HFFc6 (cell line): ENCODE results near the gene ELSPBP1. TPM values are rescaled to one million over a fixed set of nuclear protein-coding genes. Genes with fewer than 3 reads are reported as not detected.

ENCODE experiments used
- DNase-seq: peaks from one replicate; pipeline ENCODE4 v3.0.0-alpha.2; 2018
- H3K27ac Mint-ChIP-seq: 2 replicates; pipeline ENCODE4 v1.8.0; 2020; ENCODE audit warnings: mild to moderate bottlenecking, mixed read lengths
- H3K27me3 Mint-ChIP-seq: 2 replicates; pipeline ENCODE4 v1.8.0; 2021; ENCODE audit warnings: mild to moderate bottlenecking, moderate library complexity, mixed read lengths; ENCODE audit not compliant: insufficient read depth
- H3K36me3 Mint-ChIP-seq: 2 replicates; pipeline ENCODE4 v1.8.0; 2021; ENCODE audit warnings: low read depth, mixed read lengths
- H3K4me1 Mint-ChIP-seq: 2 replicates; pipeline ENCODE4 v1.8.0; 2020; ENCODE audit warnings: low read depth, mixed read lengths
- H3K4me3 Mint-ChIP-seq: 2 replicates; pipeline ENCODE4 v1.8.0; 2020; ENCODE audit warnings: mild to moderate bottlenecking, moderate library complexity, mixed read lengths
- H3K9me3 Mint-ChIP-seq: 2 replicates; pipeline ENCODE4 v1.8.0; 2020; ENCODE audit warnings: mild to moderate bottlenecking, mixed read lengths
- total RNA-seq, 6 experiments: library from RNA; stranded (reverse); fragmentation: NEBNext Ultra II Directional; extraction: Animal tissue kit (Norgen Biotek cat#: 25700); gene quantifications; 2 replicates in 1 of 6; 3 replicates in 5 of 6; pipeline ENCODE4 v1.2.3, GENCODE V29; 2021
- TF ChIP-seq, protein P1 (sequence below): fragments of 200-600 bp; sonication (generic); IDR thresholded peaks from 2 replicates; pipeline ENCODE4 v1.5.0; 2021; ENCODE audit warnings: antibody characterized with exemption, mild to moderate bottlenecking

The ELSPBP1 gene
- total RNA-seq, 6 experiments from 2014 or later, result not detected

DNA sequence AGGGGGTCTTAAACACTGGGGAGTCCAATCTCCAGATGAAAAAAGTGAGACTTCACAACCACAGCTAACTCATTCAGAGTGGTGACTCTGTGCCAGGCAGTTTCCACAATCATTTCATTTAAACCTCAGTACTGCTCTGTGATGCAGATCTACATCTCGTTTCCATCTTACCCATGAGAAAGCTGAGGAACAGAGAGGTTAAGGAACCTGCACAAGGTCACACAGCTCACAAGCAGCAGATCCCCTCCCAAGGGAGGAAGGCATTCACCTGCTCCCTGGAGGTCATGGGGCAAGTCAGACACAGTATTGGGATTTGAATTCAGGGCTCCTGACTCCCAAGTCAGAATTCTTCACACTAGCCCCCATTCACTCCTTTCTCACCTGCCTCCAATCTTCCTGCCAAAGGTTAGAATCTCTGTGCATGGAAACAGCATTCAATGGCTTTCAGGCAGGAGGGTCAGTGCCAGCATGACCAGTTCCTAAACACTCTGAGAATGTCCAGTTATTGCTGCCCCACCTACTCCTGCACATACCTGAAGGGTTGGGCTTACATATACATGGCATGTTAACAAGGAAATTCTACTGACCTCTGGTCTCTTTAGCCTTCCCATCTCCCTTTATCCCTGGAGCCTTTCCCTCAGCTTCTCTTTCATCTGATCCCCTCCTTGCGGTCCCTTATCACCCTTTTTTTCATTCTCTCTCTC lies 47.6 kb downstream of the ELSPBP1 start:
- H3K36me3 Mint-ChIP-seq, result no peaks in the 10 kb centered on the region
- no peak for DNase-seq

GRCh38 chr19:48043675-48044258 lies 49.3 kb downstream of the ELSPBP1 start, which contains the start of gene CABP5:
TSS of gene CABP5 (minus strand) at chr19:48044079. CDS start at chr19:48043922, 157 bp downstream.
- Mint-ChIP-seq H3K36me3 (no peaks in the 10 kb centered on the region), H3K4me3 (no peak within 1 kb of the TSS), H3K4me1 (peaks cover 8% of the 10 kb centered on the region), H3K9me3 (peaks cover 4% of the 10 kb centered on the region; the same call in 1 of the 2 replicates), H3K27ac (no peak within 1 kb of the TSS), H3K27me3 (peaks cover 36% of the 10 kb centered on the region)
- TF ChIP-seq, protein P1, sequence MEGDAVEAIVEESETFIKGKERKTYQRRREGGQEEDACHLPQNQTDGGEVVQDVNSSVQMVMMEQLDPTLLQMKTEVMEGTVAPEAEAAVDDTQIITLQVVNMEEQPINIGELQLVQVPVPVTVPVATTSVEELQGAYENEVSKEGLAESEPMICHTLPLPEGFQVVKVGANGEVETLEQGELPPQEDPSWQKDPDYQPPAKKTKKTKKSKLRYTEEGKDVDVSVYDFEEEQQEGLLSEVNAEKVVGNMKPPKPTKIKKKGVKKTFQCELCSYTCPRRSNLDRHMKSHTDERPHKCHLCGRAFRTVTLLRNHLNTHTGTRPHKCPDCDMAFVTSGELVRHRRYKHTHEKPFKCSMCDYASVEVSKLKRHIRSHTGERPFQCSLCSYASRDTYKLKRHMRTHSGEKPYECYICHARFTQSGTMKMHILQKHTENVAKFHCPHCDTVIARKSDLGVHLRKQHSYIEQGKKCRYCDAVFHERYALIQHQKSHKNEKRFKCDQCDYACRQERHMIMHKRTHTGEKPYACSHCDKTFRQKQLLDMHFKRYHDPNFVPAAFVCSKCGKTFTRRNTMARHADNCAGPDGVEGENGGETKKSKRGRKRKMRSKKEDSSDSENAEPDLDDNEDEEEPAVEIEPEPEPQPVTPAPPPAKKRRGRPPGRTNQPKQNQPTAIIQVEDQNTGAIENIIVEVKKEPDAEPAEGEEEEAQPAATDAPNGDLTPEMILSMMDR, result no peak
- DNase-seq, result no peak

More for the DNA sequence above, 47.6 kb downstream of the ELSPBP1 start:
- Mint-ChIP-seq H3K27me3 (peaks cover 26% of the 10 kb centered on the region), H3K9me3 (peaks cover 4% of the 10 kb centered on the region; the same call in 1 of the 2 replicates), H3K27ac (no peak overlapping the region), H3K4me3 (no peak overlapping the region), H3K4me1 (peaks cover 8% of the 10 kb centered on the region)
- TF ChIP-seq, protein P1, result no peak

DNA sequence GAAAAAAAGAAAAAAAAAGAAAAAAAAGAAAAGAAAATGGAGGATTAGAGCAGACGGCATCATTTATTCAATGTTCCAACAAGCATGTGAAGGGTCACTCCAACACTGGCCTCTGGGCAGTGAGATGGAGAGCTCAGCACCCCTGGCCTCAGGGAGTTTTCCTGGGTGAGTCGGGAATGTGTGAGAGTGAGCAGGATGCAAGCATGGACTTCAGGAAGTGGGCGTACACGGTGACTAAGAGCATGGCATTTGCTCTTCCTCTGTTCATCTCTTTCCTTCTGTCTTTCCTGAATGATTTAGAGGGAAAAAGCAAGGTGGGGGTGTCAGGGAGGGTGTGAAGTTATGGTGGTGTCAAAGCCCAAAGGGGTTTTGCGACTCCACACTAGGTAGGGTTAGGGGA lies 50.1 kb downstream of the ELSPBP1 start:
- DNase-seq, result no peak
- no peaks in the 10 kb centered on the region for H3K36me3 Mint-ChIP-seq
- no peak overlapping the region for H3K27ac Mint-ChIP-seq
- peaks cover 8% of the 10 kb centered on the region for H3K4me1 Mint-ChIP-seq
- H3K27me3 Mint-ChIP-seq, result peaks cover 33% of the 10 kb centered on the region
- no peak overlapping the region for H3K4me3 Mint-ChIP-seq
- peaks cover 4% of the 10 kb centered on the region; the same call in 1 of the 2 replicates for H3K9me3 Mint-ChIP-seq
- TF ChIP-seq, protein P1, result no peak

GRCh38 chr19:48051335-48052033 lies 57.1 kb downstream of the ELSPBP1 start:
- TF ChIP-seq, protein P1, result no peak
- no peak overlapping the region for H3K4me3 Mint-ChIP-seq
- H3K36me3 Mint-ChIP-seq, result no peaks in the 10 kb centered on the region; the same call in 1 of the 2 replicates
- no peak for DNase-seq
- H3K4me1 Mint-ChIP-seq, result peaks cover 5% of the 10 kb centered on the region; the same call in 1 of the 2 replicates
- no peak overlapping the region for H3K27ac Mint-ChIP-seq
- H3K9me3 Mint-ChIP-seq, result peaks cover 13% of the 10 kb centered on the region; the same call in 1 of the 2 replicates
- H3K27me3 Mint-ChIP-seq, result peaks cover 19% of the 10 kb centered on the region

DNA sequence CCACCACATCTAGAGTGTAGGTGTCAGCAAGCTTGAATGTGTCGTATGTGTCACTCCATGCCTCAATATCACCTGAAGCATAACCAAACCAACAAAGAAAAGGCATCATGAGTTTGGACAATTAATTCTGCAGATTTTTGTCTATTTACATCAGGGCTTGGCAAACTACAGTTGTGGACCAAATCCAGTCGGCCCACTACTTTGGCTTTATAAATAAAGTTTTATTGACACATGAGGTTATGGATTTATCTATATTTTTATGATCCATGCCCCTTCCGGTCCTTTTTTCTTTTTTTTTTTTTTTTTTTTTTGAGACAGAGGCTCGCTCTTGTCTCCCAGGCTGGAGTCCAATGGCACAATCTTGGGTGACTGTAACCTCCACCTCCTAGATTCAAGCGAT lies 58.6 kb downstream of the ELSPBP1 start:
- peaks cover 13% of the 10 kb centered on the region; the same call in 1 of the 2 replicates for H3K9me3 Mint-ChIP-seq
- TF ChIP-seq, protein P1, result no peak

More for the DNA sequence above, 58.6 kb downstream of the ELSPBP1 start:
- Mint-ChIP-seq H3K27ac (no peak overlapping the region), H3K4me3 (no peak overlapping the region), H3K27me3 (peaks cover 12% of the 10 kb centered on the region), H3K4me1 (peaks cover 5% of the 10 kb centered on the region; the same call in 1 of the 2 replicates), H3K36me3 (no peaks in the 10 kb centered on the region; the same call in 1 of the 2 replicates)
- DNase-seq, result no peak
